HG02840 (cell line): ENCODE data around the gene DYDC2.
"Not testable (repeated sequence)": the region's sequence is repeated elsewhere in the genome, so short reads cannot be mapped to it uniquely, and the experiment has no call there.

Source experiments
- ATAC-seq: cut with Tn5 transposase; IDR thresholded peaks from one replicate; pipeline ENCODE4 v1.9.1; 2021; ENCODE audit warnings: mild to moderate bottlenecking, moderate library complexity, moderate number of reproducible peaks; ENCODE audit not compliant: unreplicated experiment, low FRiP score

DYDC2 gene

GRCh38 chr10:80411681-80412220, 55.2 kb downstream of the DYDC2 start:
- no peak for ATAC-seq

- ATAC-seq: no peak
These were observed 55.9 kb downstream of the DYDC2 start for GRCh38 chr10:80412486-80412885.

GRCh38 chr10:80413271-80413996, 56.9 kb downstream of the DYDC2 start:
- ATAC-seq: no peak

GRCh38 chr10:80414142-80414895, 57.7 kb downstream of the DYDC2 start:
- no peak for ATAC-seq

- no peak for ATAC-seq
These were observed 59.3 kb downstream of the DYDC2 start for GRCh38 chr10:80415734-80416478.

- no peak for ATAC-seq
These were observed 60.0 kb downstream of the DYDC2 start for GRCh38 chr10:80416479-80417098.

GRCh38 chr10:80417256-80417655, 60.7 kb downstream of the DYDC2 start:
- ATAC-seq: not testable (repeated sequence)
